HG03064 (cell line): ENCODE data around the gene RAB3IP.
"Not testable (repeated sequence)": the region's sequence is repeated elsewhere in the genome, so short reads cannot be mapped to it uniquely, and the experiment has no call there.

ENCODE experiments used
- ATAC-seq: cut with Tn5 transposase; IDR thresholded peaks from one replicate; pipeline ENCODE4 v1.9.1; 2021; ENCODE audit warnings: low read depth; ENCODE audit not compliant: unreplicated experiment

Gene RAB3IP

GRCh38 chr12:69751476-69751875 is 12.8 kb downstream of the RAB3IP start:
- ATAC-seq: no peak

- no peak for ATAC-seq
These were observed 16.6 kb downstream of the RAB3IP start for GRCh38 chr12:69755302-69755701.

GRCh38 chr12:69756088-69756755 is 17.6 kb downstream of the RAB3IP start:
- no peak for ATAC-seq

- ATAC-seq: no peak
These were observed 19.4 kb downstream of the RAB3IP start for GRCh38 chr12:69758105-69758504.

- not testable (repeated sequence) for ATAC-seq
These were observed 20.9 kb downstream of the RAB3IP start for GRCh38 chr12:69759581-69759980.

GRCh38 chr12:69765515-69765914 is 26.9 kb downstream of the RAB3IP start:
- no peak for ATAC-seq

GRCh38 chr12:69766260-69766659 is 27.6 kb downstream of the RAB3IP start:
- no peak for ATAC-seq

- ATAC-seq: no peak
These were observed 41.3 kb downstream of the RAB3IP start for GRCh38 chr12:69779928-69780327.

GRCh38 chr12:69783365-69783764 is 44.7 kb downstream of the RAB3IP start:
- no peak for ATAC-seq

GRCh38 chr12:69789351-69789750 is 50.7 kb downstream of the RAB3IP start:
- ATAC-seq: no peak

- ATAC-seq: no peak
These were observed 53.9 kb downstream of the RAB3IP start for GRCh38 chr12:69792533-69792932.

- ATAC-seq: not testable (repeated sequence)
These were observed 68.6 kb downstream of the RAB3IP start for GRCh38 chr12:69807101-69807897.

- no peak for ATAC-seq
These were observed 72.3 kb downstream of the RAB3IP start for GRCh38 chr12:69810870-69811498.

GRCh38 chr12:69816082-69816481 is 77.4 kb downstream of the RAB3IP start:
- no peak for ATAC-seq

GRCh38 chr12:69821032-69821455 is 82.4 kb downstream of the RAB3IP start:
- no peak for ATAC-seq

GRCh38 chr12:69821456-69822159 is 82.9 kb downstream of the RAB3IP start:
- no peak for ATAC-seq

GRCh38 chr12:69822201-69822860 is 83.7 kb downstream of the RAB3IP start:
- ATAC-seq: no peak

GRCh38 chr12:69824028-69824427 is 85.4 kb downstream of the RAB3IP start:
- no peak for ATAC-seq

GRCh38 chr12:69824966-69825560 is 86.4 kb downstream of the RAB3IP start, which contains the start of gene MYRFL:
Gene MYRFL, plus strand, starts transcription at chr12:69825227. Its CDS starts 291 bp downstream, at chr12:69825518.
- ATAC-seq: no peak

- no peak for ATAC-seq
These were observed 90.2 kb downstream of the RAB3IP start for GRCh38 chr12:69828897-69829296.
